HepG2 (cell line): ENCODE measurements around the gene PTGIS. TPM values are rescaled to one million over a fixed set of nuclear protein-coding genes. Genes with fewer than 3 reads are reported as not detected.

Experiments used
- ATAC-seq: fragments of 200-7000 bp; cut with Tn5 transposase; 3 replicates; pipeline ENCODE4 v1.9.1; 2020; ENCODE audit warnings: mild to moderate bottlenecking, moderate library complexity
- BruUV-seq: library from RNA; stranded (reverse); fragments of 400-500 nt; replicated peaks from 2 replicates; lab custom pipeline; 2021; lab: Mats Ljungman, UMichigan
- CTCF ChIA-PET: fragments of 300-600 bp; formaldehyde crosslinking; extraction: SDS; loops from one replicate; lab custom pipeline; 2021; ENCODE audit warnings: low total read pairs, inconsistent platforms, low intra/inter-chr PET ratio; lab: Yijun Ruan, JAX
- POLR2A ChIA-PET: fragments of 350-600 bp; sonication (Branson Sonifier 250); formaldehyde crosslinking; loops from one replicate; lab custom pipeline; 2020; ENCODE audit warnings: antibody characterized with exemption, inconsistent platforms; lab: Yijun Ruan, JAX
- DNase-seq: peaks from one replicate; pipeline ENCODE4 v3.0.0-alpha.2; 2015; ENCODE audit warnings: low spot score
- FAIRE-seq: peaks from 3 replicates; lab custom pipeline; 2011; peaks lifted over from hg19 to GRCh38; lab: Jason Lieb, UNC
- H2AFZ ChIP-seq: one replicate; pipeline ENCODE4 v1.6.1; 2011; ENCODE audit warnings: low read length, inconsistent platforms
- H3K27ac ChIP-seq: fragments of 300-600 bp; 3 replicates; pipeline ENCODE4 v1.8.0; 2011; ENCODE audit warnings: mixed run types, mild to moderate bottlenecking, mixed read lengths, low read length, inconsistent platforms; ENCODE audit not compliant: insufficient read depth; ENCODE audit errors: extremely low read length
- H3K27me3 ChIP-seq, 2 experiments: fragments of 200-600 bp in 1 of 2; 2 replicates in 1 of 2; 3 replicates in 1 of 2; pipeline versions ENCODE4 v1.6.0 to v1.8.0; 2011; ENCODE audit warnings: low read length in 2 of 2, mild to moderate bottlenecking in 2 of 2, moderate library complexity in 2 of 2, inconsistent platforms in 1 of 2; ENCODE audit not compliant: insufficient read depth in 2 of 2, control insufficient read depth in 1 of 2
- H3K36me3 ChIP-seq, 2 experiments: fragments of 200-600 bp in 1 of 2; replicated peaks in 1 of 2; 2 replicates in 1 of 2; 3 replicates in 1 of 2; pipeline versions ENCODE4 v1.5.1 to v1.8.0; 2011; ENCODE audit warnings: low read length in 2 of 2, inconsistent platforms in 1 of 2; ENCODE audit not compliant: insufficient read depth in 2 of 2, control insufficient read depth in 1 of 2
- H3K4me1 ChIP-seq: 2 replicates; pipeline ENCODE4 v1.5.1; 2012; ENCODE audit warnings: low read length, inconsistent platforms; ENCODE audit not compliant: insufficient read depth
- H3K4me2 ChIP-seq: 2 replicates; pipeline ENCODE4 v1.6.0; 2011; ENCODE audit warnings: low read depth, low read length, inconsistent platforms
- H3K4me3 ChIP-seq, 3 experiments: fragments of 200-600 bp in 1 of 3; sonication (generic), shearing (Covaris generic) in 1 of 3; replicated peaks in 1 of 3; 2 replicates each; pipeline ENCODE4 v1.5.1; 2011 to 2016; ENCODE audit warnings: low read length in 3 of 3, inconsistent platforms in 2 of 3, low read depth in 2 of 3, mild to moderate bottlenecking in 2 of 3, control low read depth in 1 of 3, mixed read lengths in 1 of 3; ENCODE audit not compliant: insufficient read depth in 1 of 3
- H3K79me2 ChIP-seq: one replicate; pipeline ENCODE4 v1.6.1; 2011; ENCODE audit warnings: low read length, inconsistent platforms; ENCODE audit not compliant: insufficient read depth
- H3K9ac ChIP-seq: 2 replicates; pipeline ENCODE4 v1.6.0; 2011; ENCODE audit warnings: mild to moderate bottlenecking, low read depth, low read length, inconsistent platforms; ENCODE audit not compliant: insufficient read depth
- H3K9me3 ChIP-seq: 2 replicates; pipeline ENCODE4 v1.5.1; 2012; ENCODE audit warnings: mild to moderate bottlenecking, low read length
- H4K20me1 ChIP-seq: 2 replicates; pipeline ENCODE4 v1.6.0; 2011; ENCODE audit warnings: inconsistent platforms, mild to moderate bottlenecking, low read length, moderate library complexity; ENCODE audit not compliant: insufficient read depth
- ASH2L ChIP-seq: fragments of 300-600, 200-600 bp; sonication (generic); IDR thresholded peaks from 2 replicates; pipeline ENCODE4 v1.7.0; 2017; ENCODE audit warnings: low read depth, mild to moderate bottlenecking, moderate library complexity, mixed read lengths, low read length; ENCODE audit not compliant: insufficient read length
- ESRRA ChIP-seq: sonication (generic); formaldehyde crosslinking; IDR thresholded peaks from 2 replicates; pipeline ENCODE4 v1.5.1; 2020; ENCODE audit warnings: mild to moderate bottlenecking, low read depth, missing genetic modification reagents
- GMEB1 ChIP-seq: sonication (generic); formaldehyde crosslinking; IDR thresholded peaks from 2 replicates; pipeline ENCODE4 v1.5.1; 2020; ENCODE audit warnings: missing genetic modification reagents, mild to moderate bottlenecking, borderline replicate concordance
- HMGXB4 ChIP-seq, 2 experiments: sonication (generic) in 1 of 2; formaldehyde crosslinking in 1 of 2; IDR thresholded peaks; 2 replicates each; pipeline versions ENCODE4 v1.4.0 to v1.6.1; 2018 to 2020; ENCODE audit warnings: missing genetic modification reagents in 2 of 2, borderline replicate concordance in 1 of 2, low read depth in 1 of 2, mild to moderate bottlenecking in 1 of 2, missing biosample characterization in 1 of 2
- IKZF4 ChIP-seq: sonication (generic); formaldehyde crosslinking; IDR thresholded peaks from 2 replicates; pipeline ENCODE4 v1.5.1; 2020; ENCODE audit warnings: borderline replicate concordance, mild to moderate bottlenecking, low read depth, missing genetic modification reagents; ENCODE audit errors: not compliant biosample characterization
- NR2F2 ChIP-seq: IDR thresholded peaks from 2 replicates; pipeline ENCODE4 v1.6.1; 2012; ENCODE audit warnings: low read depth, inconsistent platforms, borderline replicate concordance
- SP4 ChIP-seq: sonication (generic); formaldehyde crosslinking; IDR thresholded peaks from 2 replicates; pipeline ENCODE4 v1.8.1; 2023; ENCODE audit warnings: mild to moderate bottlenecking, missing genetic modification reagents
- ZBTB8A ChIP-seq: sonication (generic); formaldehyde crosslinking; IDR thresholded peaks from 2 replicates; pipeline ENCODE4 v1.4.0; 2020; ENCODE audit warnings: mild to moderate bottlenecking, low read depth, missing genetic modification reagents, borderline replicate concordance
- ZNF136 ChIP-seq: sonication (generic); formaldehyde crosslinking; IDR thresholded peaks from 2 replicates; pipeline ENCODE4 v1.8.1; 2022; ENCODE audit warnings: low read depth, mild to moderate bottlenecking, moderate library complexity, missing genetic modification reagents
- ZNF317 ChIP-seq: sonication (generic); formaldehyde crosslinking; IDR thresholded peaks from 2 replicates; pipeline ENCODE4 v1.5.0; 2020; ENCODE audit warnings: mild to moderate bottlenecking, missing genetic modification reagents
- ZNF362 ChIP-seq: sonication (generic); formaldehyde crosslinking; IDR thresholded peaks from 2 replicates; pipeline ENCODE4 v1.4.0; 2020; ENCODE audit warnings: missing genetic modification reagents, mild to moderate bottlenecking, borderline replicate concordance
- ZNF598 ChIP-seq: sonication (generic); formaldehyde crosslinking; IDR thresholded peaks from 2 replicates; pipeline ENCODE4 v1.5.1; 2020; ENCODE audit warnings: mild to moderate bottlenecking, missing genetic modification reagents, borderline replicate concordance
- ZNF629 ChIP-seq: sonication (generic); formaldehyde crosslinking; conservative IDR thresholded peaks from 2 replicates; pipeline ENCODE4 v1.5.0; 2020; ENCODE audit warnings: missing genetic modification reagents
- ZSCAN21 ChIP-seq: sonication (generic); formaldehyde crosslinking; IDR thresholded peaks from 2 replicates; pipeline ENCODE4 v1.8.0; 2022; ENCODE audit warnings: mild to moderate bottlenecking, missing genetic modification reagents, moderate library complexity, borderline replicate concordance
- WGBS: methylation state at CpG from one replicate; pipeline ENCODE4 v1.1.6; 2017; ENCODE audit warnings: low lambda C conversion rate; 5-methylcytosine and 5-hydroxymethylcytosine counted together
- in situ Hi-C: cut with HindIII; loops from 2 replicates; pipeline ENCODE4 v1.10.0; 2017; ENCODE audit warnings: low pct_unique_long_range_greater_than_20kb; ENCODE audit not compliant: extremely low pct_ligation_motif_present
- intact Hi-C: fragments of 100-400 bp; cut with micrococcal nuclease; formaldehyde crosslinking; loops from one replicate; pipeline ENCODE4 v1.10.0; 2022; ENCODE audit not compliant: unreplicated experiment
- polyA plus RNA-seq, 8 experiments: library from polyadenylated mRNA; depleted of rRNA in 3 of 8; stranded (reverse) in 7 of 8; unstranded in 1 of 8; fragments of >200 nt; fragmentation: Illumina TruSeq in 4 of 8; extraction: Trizol in 4 of 8; gene quantifications; 2 replicates each; pipeline versions ENCODE4 v1.2.1 to v1.2.3, GENCODE V29; 2011 to 2016; ENCODE audit warnings: low read depth in 4 of 8, missing spikeins in 1 of 8, mixed read lengths in 1 of 8; ENCODE audit not compliant: insufficient read depth in 1 of 8
- total RNA-seq, 5 experiments: library from RNA; depleted of rRNA; stranded (reverse); fragments of >200 nt; fragmentation: Illumina TruSeq; extraction: Trizol; gene quantifications; 2 replicates each; pipeline ENCODE4 v1.2.3, GENCODE V29; 2016; ENCODE audit warnings: low read depth in 1 of 5
- TF ChIP-seq, protein P1 (sequence below): sonication (generic); formaldehyde crosslinking; IDR thresholded peaks from 2 replicates; pipeline ENCODE4 v1.4.0; 2020; ENCODE audit warnings: mild to moderate bottlenecking, missing genetic modification reagents

PTGIS gene
- total and polyA plus RNA-seq, 2 of the 13 experiments (the other 11 are each of a cell fraction or from before 2014, with no cell fraction given): not detected

DNA sequence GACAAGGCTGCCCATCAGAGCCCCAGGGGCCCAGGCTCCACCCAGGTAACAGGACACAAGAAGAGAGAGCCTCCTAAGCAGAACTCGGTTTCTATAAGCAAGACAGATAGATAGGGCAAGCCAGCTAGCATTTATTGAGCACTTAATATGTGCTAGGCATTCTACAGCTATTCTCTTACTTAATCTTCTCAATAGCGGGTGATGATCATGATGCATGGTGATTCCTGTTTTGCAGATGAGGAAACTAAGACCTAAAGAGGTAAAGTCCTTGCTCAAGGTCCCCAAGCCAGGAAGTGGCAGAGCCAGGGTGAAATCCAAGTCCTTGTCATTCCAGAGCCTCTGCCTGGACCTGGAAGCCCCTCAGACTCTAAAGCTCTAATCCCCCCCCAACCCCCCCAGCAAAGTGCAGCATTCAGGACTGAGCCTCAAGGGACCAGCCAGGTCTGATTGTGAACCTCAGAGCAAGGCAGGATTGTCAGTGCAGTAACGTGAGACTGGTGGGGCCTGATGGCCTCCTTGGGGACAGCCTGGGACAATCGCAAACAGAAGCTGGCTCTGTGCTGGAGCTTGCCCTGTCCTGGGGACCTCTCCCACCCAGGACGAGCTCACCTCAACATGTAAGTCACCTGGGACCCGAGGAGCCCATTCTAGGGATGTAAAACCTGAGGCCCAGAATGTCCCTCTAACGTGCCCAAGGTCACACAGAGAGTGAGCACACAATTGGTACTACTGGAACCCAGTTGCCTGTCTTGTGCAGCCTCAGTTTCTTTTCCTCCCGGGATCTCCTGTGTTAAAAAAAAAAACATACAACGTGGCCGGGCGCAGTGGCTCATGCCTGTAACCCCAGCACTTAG is 48.4 kb upstream of the PTGIS start:
- H3K27ac ChIP-seq: no peak overlapping the region
- no TSS peak for BruUV-seq
- H2AFZ ChIP-seq: no peak overlapping the region
- no peaks in the 10 kb centered on the region for H3K36me3 ChIP-seq
- ChIA-PET CTCF (interaction anchor here (1.0 kb wide), 1 partner anchor 230 kb away, joined by 3 read pairs; no protein-coding TSS in a partner anchor), POLR2A (interaction anchor here (0.9 to 2.3 kb wide), 3 partner anchors 16 to 196 kb away, joined by 3 to 10 read pairs (median 3); partner anchors contain the start of gene SLC9A8)
- H4K20me1 ChIP-seq: no peaks in the 10 kb centered on the region
- peak overlapping the region; percentile 17 to 66 (median 26); a peak in 4 of 6 replicates for H3K4me3 ChIP-seq
- FAIRE-seq (no peak), ATAC-seq (peak; percentile 18), DNase-seq (no peak)
- in situ Hi-C loops (no loop called here), intact Hi-C loops (no loop called here)
- no peaks in the 10 kb centered on the region for H3K79me2 ChIP-seq
- WGBS: 39% methylated on average over 11 of the region's 11 CpGs
- no peaks in the 10 kb centered on the region for H3K9me3 ChIP-seq
- peak overlapping the region; percentile 42; the same call in 1 of the 2 replicates for H3K9ac ChIP-seq
- H3K4me2 ChIP-seq: peak overlapping the region; percentile 87
- H3K4me1 ChIP-seq: peaks cover 64% of the 10 kb centered on the region
- peaks cover 0 to 6% of the 10 kb centered on the region in 2 experiments; a peak in 1 of 5 replicates for H3K27me3 ChIP-seq
- 0 out of 2 replicates have a peak, but pooled peaks have one; percentile 46 for TF ChIP-seq SP4 (CRISPR knock-in tag)
- 0 out of 2 replicates have a peak, but pooled peaks have one; percentile 71 for TF ChIP-seq ZNF136 (CRISPR knock-in tag)
- no peak for TF ChIP-seq ZBTB8A (CRISPR knock-in tag)
- TF ChIP-seq GMEB1 (CRISPR knock-in tag): 0 out of 2 replicates have a peak, but pooled peaks have one; percentile 31
- peak; percentile 84 for TF ChIP-seq ZNF629
- TF ChIP-seq, protein P1, sequence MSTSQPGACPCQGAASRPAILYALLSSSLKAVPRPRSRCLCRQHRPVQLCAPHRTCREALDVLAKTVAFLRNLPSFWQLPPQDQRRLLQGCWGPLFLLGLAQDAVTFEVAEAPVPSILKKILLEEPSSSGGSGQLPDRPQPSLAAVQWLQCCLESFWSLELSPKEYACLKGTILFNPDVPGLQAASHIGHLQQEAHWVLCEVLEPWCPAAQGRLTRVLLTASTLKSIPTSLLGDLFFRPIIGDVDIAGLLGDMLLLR (CRISPR knock-in tag): no peak
- TF ChIP-seq HMGXB4 (CRISPR knock-in tag; IDR thresholded peaks at IDR 0.05; ENCODE audit: borderline replicate concordance in 1 of 2, low read depth in 1 of 2): 0 out of 4 replicates have a peak, but pooled peaks of 1 of the 2 experiments have one; percentile 46
- TF ChIP-seq ASH2L: peak; percentile 26
- peak; percentile 68; the same call in 1 of the 2 replicates for TF ChIP-seq ESRRA (CRISPR knock-in tag)
- TF ChIP-seq NR2F2: 0 out of 2 replicates have a peak, but pooled peaks have one; percentile 13
- 0 out of 2 replicates have a peak, but pooled peaks have one; percentile 38 for TF ChIP-seq ZNF317 (CRISPR knock-in tag)
- 0 out of 2 replicates have a peak, but pooled peaks have one; percentile 7 for TF ChIP-seq ZSCAN21 (CRISPR knock-in tag)
- peak; percentile 18; the same call in 1 of the 2 replicates for TF ChIP-seq ZNF362 (CRISPR knock-in tag)
- TF ChIP-seq IKZF4 (CRISPR knock-in tag): peak; percentile 49
- TF ChIP-seq ZNF598: 0 out of 2 replicates have a peak, but pooled peaks have one; percentile 28
